HepG2 (cell line): Measurements from ENCODE around the gene TIMM44. TPM values are rescaled to one million over a fixed set of nuclear protein-coding genes. Genes with fewer than 3 reads are reported as not detected.

Source experiments
- BORCS8-MEF2B ChIP-seq: sonication (generic); formaldehyde crosslinking; IDR thresholded peaks from 2 replicates; pipeline ENCODE4 v1.8.0; 2022; ENCODE audit warnings: mild to moderate bottlenecking, missing genetic modification reagents
- DR1 ChIP-seq: sonication (generic); formaldehyde crosslinking; IDR thresholded peaks from 2 replicates; pipeline ENCODE4 v1.8.0; 2021; ENCODE audit warnings: mild to moderate bottlenecking, missing genetic modification reagents, inconsistent platforms
- EED ChIP-seq: sonication (generic); formaldehyde crosslinking; IDR thresholded peaks from 2 replicates; pipeline ENCODE4 v1.5.0; 2020; ENCODE audit warnings: mild to moderate bottlenecking, missing genetic modification reagents
- MAFK ChIP-seq, 2 experiments: IDR thresholded peaks in 1 of 2; conservative IDR thresholded peaks in 1 of 2; 2 replicates each; pipeline ENCODE4 v1.6.1; 2011; ENCODE audit warnings: improper control_type of control experiment in 2 of 2, low read length in 2 of 2
- MTA3 ChIP-seq: sonication (generic); formaldehyde crosslinking; IDR thresholded peaks from 2 replicates; pipeline ENCODE4 v1.4.0; 2020; ENCODE audit warnings: missing genetic modification reagents
- POLR2AphosphoS5 ChIP-seq: IDR thresholded peaks from 2 replicates; pipeline ENCODE4 v1.6.1; 2012; ENCODE audit warnings: low read depth, low read length
- PRMT3 ChIP-seq: sonication (generic); formaldehyde crosslinking; IDR thresholded peaks from 2 replicates; pipeline ENCODE4 v1.8.1; 2022; ENCODE audit warnings: low read depth, mild to moderate bottlenecking, moderate library complexity, missing genetic modification reagents, borderline replicate concordance
- SAP130 ChIP-seq: IDR thresholded peaks from 2 replicates; pipeline ENCODE4 v1.6.1; 2016; ENCODE audit warnings: low read depth
- SPEN ChIP-seq: sonication (generic); formaldehyde crosslinking; IDR thresholded peaks from 2 replicates; pipeline ENCODE4 v1.5.1; 2020; ENCODE audit warnings: low read depth, mild to moderate bottlenecking, missing genetic modification reagents
- TMF1 ChIP-seq: sonication (generic); formaldehyde crosslinking; IDR thresholded peaks from 2 replicates; pipeline ENCODE4 v1.8.1; 2022; ENCODE audit warnings: low read depth, missing genetic modification reagents
- ZFY ChIP-seq: sonication (generic); formaldehyde crosslinking; IDR thresholded peaks from 2 replicates; pipeline ENCODE4 v1.4.0; 2020; ENCODE audit warnings: missing genetic modification reagents
- ZNF460 ChIP-seq: sonication (generic); formaldehyde crosslinking; IDR thresholded peaks from 2 replicates; pipeline ENCODE4 v1.5.1; 2020; ENCODE audit warnings: missing genetic modification reagents, mild to moderate bottlenecking, borderline replicate concordance
- ZNF670 ChIP-seq: sonication (generic); formaldehyde crosslinking; IDR thresholded peaks from 2 replicates; pipeline ENCODE4 v1.8.0; 2022; ENCODE audit warnings: mild to moderate bottlenecking, missing genetic modification reagents, borderline replicate concordance
- ZNF672 ChIP-seq: sonication (generic); formaldehyde crosslinking; IDR thresholded peaks from 2 replicates; pipeline ENCODE4 v1.8.1; 2022; ENCODE audit warnings: missing genetic modification reagents
- ZNF761 ChIP-seq: sonication (generic); formaldehyde crosslinking; conservative IDR thresholded peaks from 2 replicates; pipeline ENCODE4 v1.4.0; 2020; ENCODE audit warnings: mild to moderate bottlenecking, missing genetic modification reagents
- ZNF776 ChIP-seq: sonication (generic); formaldehyde crosslinking; IDR thresholded peaks from 2 replicates; pipeline ENCODE4 v1.4.0; 2020; ENCODE audit warnings: mild to moderate bottlenecking, missing genetic modification reagents
- ZNF792 ChIP-seq: IDR thresholded peaks from 2 replicates; pipeline ENCODE4 v1.6.1; 2016
- ZSCAN9 ChIP-seq: IDR thresholded peaks from 2 replicates; pipeline ENCODE4 v1.6.1; 2016; ENCODE audit warnings: borderline replicate concordance
- polyA plus RNA-seq, 8 experiments: library from polyadenylated mRNA; depleted of rRNA in 3 of 8; stranded (reverse) in 7 of 8; unstranded in 1 of 8; fragments of >200 nt; fragmentation: Illumina TruSeq in 4 of 8; extraction: Trizol in 4 of 8; gene quantifications; 2 replicates each; pipeline versions ENCODE4 v1.2.1 to v1.2.3, GENCODE V29; 2011 to 2016; ENCODE audit warnings: low read depth in 4 of 8, missing spikeins in 1 of 8, mixed read lengths in 1 of 8; ENCODE audit not compliant: insufficient read depth in 1 of 8
- total RNA-seq, 5 experiments: library from RNA; depleted of rRNA; stranded (reverse); fragments of >200 nt; fragmentation: Illumina TruSeq; extraction: Trizol; gene quantifications; 2 replicates each; pipeline ENCODE4 v1.2.3, GENCODE V29; 2016; ENCODE audit warnings: low read depth in 1 of 5
- TF ChIP-seq, protein P1 (sequence below): sonication (generic); formaldehyde crosslinking; IDR thresholded peaks from 2 replicates; pipeline ENCODE4 v1.5.1; 2020; ENCODE audit warnings: mild to moderate bottlenecking, missing genetic modification reagents, moderate library complexity
- TF ChIP-seq, protein P2 (sequence below): IDR thresholded peaks from 2 replicates; pipeline ENCODE4 v1.6.1; 2016; ENCODE audit warnings: missing genetic modification reagents, missing compliant biosample characterization
- TF ChIP-seq, protein P3 (sequence below): sonication (generic); formaldehyde crosslinking; IDR thresholded peaks from 2 replicates; pipeline ENCODE4 v1.4.0; 2020; ENCODE audit warnings: missing genetic modification reagents, borderline replicate concordance
- TF ChIP-seq, protein P4 (sequence below): sonication (generic); formaldehyde crosslinking; IDR thresholded peaks from 2 replicates; pipeline ENCODE4 v1.5.0; 2020; ENCODE audit warnings: missing genetic modification reagents

TIMM44 gene
- total and polyA plus RNA-seq, 2 of the 13 experiments (the other 11 are each of a cell fraction or from before 2014, with no cell fraction given), result 42.9 to 72.6 TPM

DNA sequence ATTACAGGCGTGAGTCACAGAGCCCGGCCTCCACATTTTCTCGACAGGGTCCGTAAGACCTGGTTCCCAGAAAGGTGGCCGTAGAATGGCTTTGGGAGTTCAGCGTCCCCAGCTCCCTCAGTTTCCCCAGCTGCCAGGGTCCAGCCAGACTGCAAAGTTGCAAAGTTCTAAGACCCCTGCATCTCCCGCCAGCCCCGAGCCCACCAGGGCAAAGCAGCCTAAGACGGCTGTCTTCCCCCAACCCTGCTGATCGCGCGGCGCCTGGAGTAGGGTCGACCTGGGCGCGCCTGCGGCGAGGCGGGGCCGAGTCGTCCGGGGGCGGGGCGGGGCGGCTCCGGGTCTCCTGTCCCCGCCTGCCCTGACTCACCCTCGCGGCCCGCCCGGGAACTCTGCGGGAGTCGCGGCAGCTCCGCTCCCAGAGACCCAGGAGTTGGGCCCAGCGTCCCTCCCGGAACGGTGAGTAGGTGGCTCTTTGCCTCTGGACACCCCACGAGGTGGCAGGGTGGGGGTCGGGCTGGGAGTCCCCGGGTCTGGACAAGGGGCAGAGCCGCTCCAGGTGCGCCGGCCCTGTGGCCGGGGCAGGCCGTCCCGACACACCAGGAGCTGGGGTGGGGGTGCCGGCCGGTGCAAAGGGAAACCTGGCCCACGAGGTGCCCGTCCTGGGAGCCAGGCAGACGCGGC, 55.2 kb downstream of the TIMM44 start, which contains the start of gene LRRC8E (continued):
- TF ChIP-seq, protein P1, sequence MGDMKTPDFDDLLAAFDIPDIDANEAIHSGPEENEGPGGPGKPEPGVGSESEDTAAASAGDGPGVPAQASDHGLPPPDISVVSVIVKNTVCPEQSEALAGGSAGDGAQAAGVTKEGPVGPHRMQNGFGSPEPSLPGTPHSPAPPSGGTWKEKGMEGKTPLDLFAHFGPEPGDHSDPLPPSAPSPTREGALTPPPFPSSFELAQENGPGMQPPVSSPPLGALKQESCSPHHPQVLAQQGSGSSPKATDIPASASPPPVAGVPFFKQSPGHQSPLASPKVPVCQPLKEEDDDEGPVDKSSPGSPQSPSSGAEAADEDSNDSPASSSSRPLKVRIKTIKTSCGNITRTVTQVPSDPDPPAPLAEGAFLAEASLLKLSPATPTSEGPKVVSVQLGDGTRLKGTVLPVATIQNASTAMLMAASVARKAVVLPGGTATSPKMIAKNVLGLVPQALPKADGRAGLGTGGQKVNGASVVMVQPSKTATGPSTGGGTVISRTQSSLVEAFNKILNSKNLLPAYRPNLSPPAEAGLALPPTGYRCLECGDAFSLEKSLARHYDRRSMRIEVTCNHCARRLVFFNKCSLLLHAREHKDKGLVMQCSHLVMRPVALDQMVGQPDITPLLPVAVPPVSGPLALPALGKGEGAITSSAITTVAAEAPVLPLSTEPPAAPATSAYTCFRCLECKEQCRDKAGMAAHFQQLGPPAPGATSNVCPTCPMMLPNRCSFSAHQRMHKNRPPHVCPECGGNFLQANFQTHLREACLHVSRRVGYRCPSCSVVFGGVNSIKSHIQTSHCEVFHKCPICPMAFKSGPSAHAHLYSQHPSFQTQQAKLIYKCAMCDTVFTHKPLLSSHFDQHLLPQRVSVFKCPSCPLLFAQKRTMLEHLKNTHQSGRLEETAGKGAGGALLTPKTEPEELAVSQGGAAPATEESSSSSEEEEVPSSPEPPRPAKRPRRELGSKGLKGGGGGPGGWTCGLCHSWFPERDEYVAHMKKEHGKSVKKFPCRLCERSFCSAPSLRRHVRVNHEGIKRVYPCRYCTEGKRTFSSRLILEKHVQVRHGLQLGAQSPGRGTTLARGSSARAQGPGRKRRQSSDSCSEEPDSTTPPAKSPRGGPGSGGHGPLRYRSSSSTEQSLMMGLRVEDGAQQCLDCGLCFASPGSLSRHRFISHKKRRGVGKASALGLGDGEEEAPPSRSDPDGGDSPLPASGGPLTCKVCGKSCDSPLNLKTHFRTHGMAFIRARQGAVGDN (CRISPR knock-in tag), result peak; percentile 81
- TF ChIP-seq, protein P2, sequence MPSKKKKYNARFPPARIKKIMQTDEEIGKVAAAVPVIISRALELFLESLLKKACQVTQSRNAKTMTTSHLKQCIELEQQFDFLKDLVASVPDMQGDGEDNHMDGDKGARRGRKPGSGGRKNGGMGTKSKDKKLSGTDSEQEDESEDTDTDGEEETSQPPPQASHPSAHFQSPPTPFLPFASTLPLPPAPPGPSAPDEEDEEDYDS (CRISPR knock-in tag), result peak; percentile 44; the same call in 1 of the 2 replicates
- TF ChIP-seq SPEN (CRISPR knock-in tag) (peak; percentile 75), EED (CRISPR knock-in tag) (no peak), ZNF460 (CRISPR knock-in tag) (no peak), MTA3 (CRISPR knock-in tag) (no peak), ZNF670 (CRISPR knock-in tag) (peak; percentile 77; the same call in 1 of the 2 replicates), SAP130 (CRISPR knock-in tag) (peak; percentile 76), ZSCAN9 (no peak), BORCS8-MEF2B (CRISPR knock-in tag) (no peak), MAFK (conservative IDR thresholded peaks at IDR 0.05 in 1 of 2, IDR thresholded peaks at IDR 0.05 in 1 of 2; ENCODE audit: low read length in 2 of 2) (no peak), ZNF776 (CRISPR knock-in tag) (0 out of 2 replicates have a peak, but pooled peaks have one; percentile 43), PRMT3 (CRISPR knock-in tag) (no peak), DR1 (CRISPR knock-in tag) (no peak; the same call in 1 of the 2 replicates), ZFY (CRISPR knock-in tag) (peak; percentile 90), ZNF761 (CRISPR knock-in tag) (no peak), POLR2AphosphoS5 (peak; percentile 60), TMF1 (CRISPR knock-in tag) (no peak), ZNF672 (CRISPR knock-in tag) (no peak), ZNF792 (CRISPR knock-in tag) (0 out of 2 replicates have a peak, but pooled peaks have one; percentile 38)
- TF ChIP-seq, protein P3, sequence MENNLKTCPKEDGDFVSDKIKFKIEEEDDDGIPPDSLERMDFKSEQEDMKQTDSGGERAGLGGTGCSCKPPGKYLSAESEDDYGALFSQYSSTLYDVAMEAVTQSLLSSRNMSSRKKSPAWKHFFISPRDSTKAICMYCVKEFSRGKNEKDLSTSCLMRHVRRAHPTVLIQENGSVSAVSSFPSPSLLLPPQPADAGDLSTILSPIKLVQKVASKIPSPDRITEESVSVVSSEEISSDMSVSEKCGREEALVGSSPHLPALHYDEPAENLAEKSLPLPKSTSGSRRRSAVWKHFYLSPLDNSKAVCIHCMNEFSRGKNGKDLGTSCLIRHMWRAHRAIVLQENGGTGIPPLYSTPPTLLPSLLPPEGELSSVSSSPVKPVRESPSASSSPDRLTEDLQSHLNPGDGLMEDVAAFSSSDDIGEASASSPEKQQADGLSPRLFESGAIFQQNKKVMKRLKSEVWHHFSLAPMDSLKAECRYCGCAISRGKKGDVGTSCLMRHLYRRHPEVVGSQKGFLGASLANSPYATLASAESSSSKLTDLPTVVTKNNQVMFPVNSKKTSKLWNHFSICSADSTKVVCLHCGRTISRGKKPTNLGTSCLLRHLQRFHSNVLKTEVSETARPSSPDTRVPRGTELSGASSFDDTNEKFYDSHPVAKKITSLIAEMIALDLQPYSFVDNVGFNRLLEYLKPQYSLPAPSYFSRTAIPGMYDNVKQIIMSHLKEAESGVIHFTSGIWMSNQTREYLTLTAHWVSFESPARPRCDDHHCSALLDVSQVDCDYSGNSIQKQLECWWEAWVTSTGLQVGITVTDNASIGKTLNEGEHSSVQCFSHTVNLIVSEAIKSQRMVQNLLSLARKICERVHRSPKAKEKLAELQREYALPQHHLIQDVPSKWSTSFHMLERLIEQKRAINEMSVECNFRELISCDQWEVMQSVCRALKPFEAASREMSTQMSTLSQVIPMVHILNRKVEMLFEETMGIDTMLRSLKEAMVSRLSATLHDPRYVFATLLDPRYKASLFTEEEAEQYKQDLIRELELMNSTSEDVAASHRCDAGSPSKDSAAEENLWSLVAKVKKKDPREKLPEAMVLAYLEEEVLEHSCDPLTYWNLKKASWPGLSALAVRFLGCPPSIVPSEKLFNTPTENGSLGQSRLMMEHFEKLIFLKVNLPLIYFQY (CRISPR knock-in tag), result peak; percentile 84; the same call in 1 of the 2 replicates
- TF ChIP-seq, protein P4, sequence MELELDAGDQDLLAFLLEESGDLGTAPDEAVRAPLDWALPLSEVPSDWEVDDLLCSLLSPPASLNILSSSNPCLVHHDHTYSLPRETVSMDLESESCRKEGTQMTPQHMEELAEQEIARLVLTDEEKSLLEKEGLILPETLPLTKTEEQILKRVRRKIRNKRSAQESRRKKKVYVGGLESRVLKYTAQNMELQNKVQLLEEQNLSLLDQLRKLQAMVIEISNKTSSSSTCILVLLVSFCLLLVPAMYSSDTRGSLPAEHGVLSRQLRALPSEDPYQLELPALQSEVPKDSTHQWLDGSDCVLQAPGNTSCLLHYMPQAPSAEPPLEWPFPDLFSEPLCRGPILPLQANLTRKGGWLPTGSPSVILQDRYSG (CRISPR knock-in tag), result no peak
